GM12878 (cell line): Measurements from ENCODE around the gene UBA6.

ENCODE experiments used
- BMI1 ChIP-seq: fragments of 450-650 bp; IDR thresholded peaks from 2 replicates; pipeline ENCODE4 v1.6.1; 2016; ENCODE audit warnings: mild to moderate bottlenecking, moderate library complexity, borderline replicate concordance
- BRCA1 ChIP-seq: IDR thresholded peaks from 2 replicates; pipeline ENCODE4 v1.6.1; 2011; ENCODE audit warnings: low read depth, low read length, improper control_type of control experiment
- CTCF ChIP-seq, 3 experiments: IDR thresholded peaks in 2 of 3; conservative IDR thresholded peaks in 1 of 3; 2 replicates each; pipeline ENCODE4 v1.5.1; 2011; ENCODE audit warnings: low read depth in 3 of 3, low read length in 3 of 3, mild to moderate bottlenecking in 3 of 3, control low read depth in 2 of 3, moderate library complexity in 2 of 3, inconsistent platforms in 1 of 3, mixed read lengths in 1 of 3; ENCODE audit not compliant: control insufficient read depth in 2 of 3, insufficient read depth in 1 of 3; ENCODE audit errors: extremely low read depth in 1 of 3
- E4F1 ChIP-seq: fragments of 450-650 bp; IDR thresholded peaks from 2 replicates; pipeline ENCODE4 v1.6.1; 2018; ENCODE audit warnings: borderline replicate concordance, mild to moderate bottlenecking; ENCODE audit not compliant: partially characterized antibody
- ELK1 ChIP-seq: IDR thresholded peaks from 2 replicates; pipeline ENCODE4 v1.6.1; 2012; ENCODE audit warnings: low read depth, low read length, improper control_type of control experiment
- EZH2 ChIP-seq: IDR thresholded peaks from 2 replicates; pipeline ENCODE4 v1.6.1; 2012; ENCODE audit warnings: low read depth, mild to moderate bottlenecking, control low read depth, inconsistent platforms, low read length, borderline replicate concordance; ENCODE audit not compliant: control insufficient read depth
- HCFC1 ChIP-seq: fragments of 150-350 bp; IDR thresholded peaks from 2 replicates; pipeline ENCODE4 v1.6.1; 2014; ENCODE audit warnings: low read length
- MTA3 ChIP-seq: IDR thresholded peaks from 2 replicates; pipeline ENCODE4 v1.6.1; 2012; ENCODE audit warnings: low read length, inconsistent platforms, borderline replicate concordance
- NRF1 ChIP-seq: conservative IDR thresholded peaks from 2 replicates; pipeline ENCODE4 v1.6.1; 2011; ENCODE audit warnings: mild to moderate bottlenecking, low read depth, low read length, improper control_type of control experiment
- POLR2AphosphoS2 ChIP-seq: IDR thresholded peaks from 2 replicates; pipeline ENCODE4 v1.6.1; 2011; ENCODE audit warnings: low read depth, mild to moderate bottlenecking, low read length, improper control_type of control experiment, moderate library complexity
- SIN3A ChIP-seq: IDR thresholded peaks from 2 replicates; pipeline ENCODE4 v1.6.1; 2012; ENCODE audit warnings: low read depth, low read length, improper control_type of control experiment
- SMC3 ChIP-seq: IDR thresholded peaks from 2 replicates; pipeline ENCODE4 v1.6.1; 2011; ENCODE audit warnings: low read length, improper control_type of control experiment, borderline replicate concordance
- ZBTB11 ChIP-seq: fragments of 450-650 bp; formaldehyde crosslinking; IDR thresholded peaks from 2 replicates; pipeline ENCODE4 v1.5.0; 2022; ENCODE audit warnings: mild to moderate bottlenecking, missing genetic modification characterization
- ZNF24 ChIP-seq: fragments of 450-650 bp; IDR thresholded peaks from 2 replicates; pipeline ENCODE4 v1.6.1; 2017; ENCODE audit warnings: antibody characterized with exemption, mild to moderate bottlenecking

- no peak for TF ChIP-seq CTCF (IDR thresholded peaks at IDR 0.05 in 2 of 3, conservative IDR thresholded peaks at IDR 0.05 in 1 of 3; ENCODE audit: control insufficient read depth in 2 of 3, extremely low read depth in 1 of 3, insufficient read depth in 1 of 3, low read depth in 3 of 3, low read length in 3 of 3)
- TF ChIP-seq SMC3: no peak
- no peak for TF ChIP-seq SIN3A
- TF ChIP-seq EZH2: no peak
- TF ChIP-seq ZBTB11 (CRISPR knock-in tag): no peak
- no peak for TF ChIP-seq ZNF24
- no peak for TF ChIP-seq POLR2AphosphoS2
- TF ChIP-seq E4F1: no peak
- no peak for TF ChIP-seq BMI1
- no peak for TF ChIP-seq BRCA1
- TF ChIP-seq ELK1: no peak
- TF ChIP-seq HCFC1: no peak
- TF ChIP-seq NRF1: no peak
- no peak for TF ChIP-seq MTA3
Measured at GRCh38 chr4:67699603-67700002, 1.4 kb downstream of the UBA6 start.
